ENCODE measurements around the gene SDR42E2. TPM values are rescaled to one million over a fixed set of nuclear protein-coding genes. Genes with fewer than 3 reads are reported as not detected.

The SDR42E2 gene
- total and polyA plus RNA-seq, 2 of the 4 experiments (the other 2 are of a cell fraction): not detected

DNA sequence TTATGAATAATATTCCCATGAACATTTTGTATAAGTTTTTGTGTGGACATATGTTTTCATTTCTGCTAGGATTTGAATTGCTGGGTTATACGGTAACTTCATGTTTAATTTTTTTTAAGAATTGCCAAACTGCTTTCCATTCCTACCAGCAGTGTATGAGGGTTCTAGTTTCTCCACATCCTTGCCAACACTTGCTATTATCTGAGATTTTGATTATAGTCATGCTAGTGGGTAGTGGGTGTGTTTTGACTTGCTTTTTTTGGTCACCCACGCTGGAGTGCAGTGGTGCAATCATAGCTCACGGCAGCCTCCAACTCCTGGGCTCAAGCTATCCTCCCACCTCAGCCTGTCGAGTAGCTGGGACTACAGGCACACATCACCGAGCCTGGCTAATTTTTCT is 40.8 kb downstream of the SDR42E2 start:
- intact Hi-C loops (cut with micrococcal nuclease): no loop called here
- no TSS peak for BruUV-seq (replicated peaks)
- Histone ChIP-seq H3K4me2 (ENCODE audit: low read depth, low read length) (no peak overlapping the region), H2BK120ac (ENCODE audit: low read depth, low read length) (no peak overlapping the region), H2BK5ac (ENCODE audit: low read depth, low read length, poor library complexity, severe bottlenecking) (no peak overlapping the region), H3K36me3 (ENCODE audit: control insufficient read depth, insufficient read depth, low read length) (no peaks in the 10 kb centered on the region), H3K9ac (ENCODE audit: low read depth, low read length) (no peak overlapping the region), H3K56ac (ENCODE audit: extremely low read depth, insufficient read depth, low read length) (no peak overlapping the region), H3K23ac (ENCODE audit: low read depth, low read length) (no peak overlapping the region), H4K5ac (ENCODE audit: low read depth, low read length) (no peak overlapping the region), H2BK15ac (ENCODE audit: low read depth, low read length) (no peak overlapping the region), H4K20me1 (ENCODE audit: insufficient read depth, low read length) (peaks cover 10% of the 10 kb centered on the region), H2BK20ac (ENCODE audit: low read depth, low read length) (no peak overlapping the region), H3K14ac (replicated peaks; ENCODE audit: low read depth, low read length) (no peak overlapping the region), H2AFZ (replicated peaks; ENCODE audit: low read length, poor library complexity) (no peak overlapping the region), H3K79me1 (ENCODE audit: low read depth in 1 of 2, low read length in 2 of 2) (peaks cover 6 to 16% of the 10 kb centered on the region in 2 experiments), H3K4me3 (ENCODE audit: insufficient read depth, low read depth, low read length) (no peak overlapping the region), H3K18ac (ENCODE audit: low read depth, low read length) (no peak overlapping the region), H3K9me3 (ENCODE audit: control insufficient read depth, insufficient read depth, low read length) (no peaks in the 10 kb centered on the region), H4K91ac (ENCODE audit: insufficient read depth, low read depth, low read length) (no peak overlapping the region), H3K4me1 (ENCODE audit: control insufficient read depth, insufficient read depth, low read length) (peaks cover 10% of the 10 kb centered on the region), H4K8ac (ENCODE audit: low read depth in 2 of 2, low read length in 2 of 2) (no peak overlapping the region), H3K27me3 (ENCODE audit: control insufficient read depth, insufficient read depth, low read length) (no peaks in the 10 kb centered on the region), H3K9me1 (ENCODE audit: insufficient read depth, low read length) (peaks cover 14% of the 10 kb centered on the region; the same call in 1 of the 2 replicates), H3K27ac (ENCODE audit: insufficient read depth, low read length) (no peak overlapping the region), H2AK9ac (replicated peaks; ENCODE audit: low read depth, low read length, poor library complexity) (no peak overlapping the region), H3K4ac (ENCODE audit: low read depth, low read length) (no peak overlapping the region), H2AK5ac (ENCODE audit: low read depth, low read length) (no peak overlapping the region)
- ChIA-PET CTCF (no interaction called here), POLR2A (ENCODE audit: unreplicated experiment) (no interaction called here)
- no peak for DNase-seq
- WGBS, 2 experiments (ENCODE audit: extremely low coverage in 2 of 2, insufficient read length in 1 of 2): no CpG with 5 or more reads among the region's 5 CpGs
- dilution Hi-C loops (cut with HindIII; ENCODE audit: low sequenced_read_pairs, unreplicated experiment): no loop called here
- TF ChIP-seq SMC3 (IDR thresholded peaks at IDR 0.05; ENCODE audit: low read depth, low read length) (no peak), RCOR1 (IDR thresholded peaks at IDR 0.05; ENCODE audit: insufficient replicate concordance, low read length) (no peak), MAFK (IDR thresholded peaks at IDR 0.05; ENCODE audit: low read depth, low read length) (no peak), POLR2A (IDR thresholded peaks at IDR 0.05; ENCODE audit: low read depth, low read length) (no peak), MXI1 (IDR thresholded peaks at IDR 0.05; ENCODE audit: borderline replicate concordance, low read depth, low read length) (no peak), NFE2L2 (IDR thresholded peaks at IDR 0.05; ENCODE audit: low read depth, low read length) (no peak), FOS (IDR thresholded peaks at IDR 0.05; ENCODE audit: low read depth, low read length) (no peak), CHD1 (IDR thresholded peaks at IDR 0.05; ENCODE audit: low read depth, low read length) (no peak), CEBPB (IDR thresholded peaks at IDR 0.05; ENCODE audit: low read depth, low read length) (no peak), CTCF (conservative IDR thresholded peaks at IDR 0.05; ENCODE audit: low read depth, low read length) (no peak), RFX5 (IDR thresholded peaks at IDR 0.05; ENCODE audit: low read depth, low read length) (no peak), MAZ (IDR thresholded peaks at IDR 0.05; ENCODE audit: borderline replicate concordance, low read depth, low read length) (no peak)
- TF ChIP-seq, protein P1, sequence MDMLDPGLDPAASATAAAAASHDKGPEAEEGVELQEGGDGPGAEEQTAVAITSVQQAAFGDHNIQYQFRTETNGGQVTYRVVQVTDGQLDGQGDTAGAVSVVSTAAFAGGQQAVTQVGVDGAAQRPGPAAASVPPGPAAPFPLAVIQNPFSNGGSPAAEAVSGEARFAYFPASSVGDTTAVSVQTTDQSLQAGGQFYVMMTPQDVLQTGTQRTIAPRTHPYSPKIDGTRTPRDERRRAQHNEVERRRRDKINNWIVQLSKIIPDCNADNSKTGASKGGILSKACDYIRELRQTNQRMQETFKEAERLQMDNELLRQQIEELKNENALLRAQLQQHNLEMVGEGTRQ (IDR thresholded peaks at IDR 0.05; ENCODE audit: low read depth, low read length): no peak
- in situ Hi-C loops (cut with MboI; ENCODE audit: low sequenced_read_pairs): loop anchor here (5.0 kb wide), 1 partner anchor 94 kb away; the partner anchor contains the start of gene POLR3E
- no peak for ATAC-seq (ENCODE audit: low read depth)

All from IMR-90 (cell line).